Measurements from ENCODE around the gene RAB14. TPM values are rescaled to one million over a fixed set of nuclear protein-coding genes. Genes with fewer than 3 reads are reported as not detected.
A peak's percentile ranks its signal among the peaks of the same experiment; 100 is the strongest.
"Not testable (repeated sequence)": the region's sequence is repeated elsewhere in the genome, so short reads cannot be mapped to it uniquely, and the experiment has no call there.

RAB14 gene
- total RNA-seq, 1 experiment from 2014 or later: 36.0 TPM

DNA sequence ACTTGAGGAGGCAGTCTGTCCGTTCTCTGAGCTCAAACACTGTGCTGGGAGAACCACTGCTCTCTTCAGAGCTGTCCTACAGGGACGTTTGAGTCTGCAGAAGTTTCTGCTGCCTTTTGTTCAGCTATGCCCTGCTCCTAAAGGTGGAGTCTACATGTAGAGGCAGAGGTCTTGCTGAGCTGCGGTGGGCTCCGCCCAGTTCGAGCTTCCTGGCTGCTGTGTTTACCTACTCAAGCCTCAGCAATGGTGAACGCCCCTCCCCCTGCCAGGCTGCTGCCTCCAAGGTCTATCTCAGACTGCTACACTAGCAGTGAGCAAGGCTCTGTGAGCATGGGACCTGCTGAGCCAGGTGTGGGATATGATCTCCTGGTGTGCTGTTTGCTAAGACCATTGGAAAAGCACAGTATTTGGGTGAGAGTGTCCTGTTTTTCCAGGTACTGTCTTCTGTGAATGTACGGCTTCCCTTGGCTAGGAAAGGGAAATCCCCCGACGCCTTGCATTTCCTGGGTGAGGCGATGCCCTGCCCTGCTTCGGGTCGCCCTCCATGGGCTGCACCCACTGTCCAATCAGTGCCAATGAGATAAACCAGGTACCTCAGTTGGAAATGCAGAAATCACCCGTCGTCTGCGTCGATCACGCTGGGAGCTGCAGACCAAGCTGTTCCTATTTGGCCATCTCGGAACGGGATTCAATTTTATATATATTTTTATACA lies 68.4 kb downstream of the RAB14 start (continued):
- TF ChIP-seq, protein P1, sequence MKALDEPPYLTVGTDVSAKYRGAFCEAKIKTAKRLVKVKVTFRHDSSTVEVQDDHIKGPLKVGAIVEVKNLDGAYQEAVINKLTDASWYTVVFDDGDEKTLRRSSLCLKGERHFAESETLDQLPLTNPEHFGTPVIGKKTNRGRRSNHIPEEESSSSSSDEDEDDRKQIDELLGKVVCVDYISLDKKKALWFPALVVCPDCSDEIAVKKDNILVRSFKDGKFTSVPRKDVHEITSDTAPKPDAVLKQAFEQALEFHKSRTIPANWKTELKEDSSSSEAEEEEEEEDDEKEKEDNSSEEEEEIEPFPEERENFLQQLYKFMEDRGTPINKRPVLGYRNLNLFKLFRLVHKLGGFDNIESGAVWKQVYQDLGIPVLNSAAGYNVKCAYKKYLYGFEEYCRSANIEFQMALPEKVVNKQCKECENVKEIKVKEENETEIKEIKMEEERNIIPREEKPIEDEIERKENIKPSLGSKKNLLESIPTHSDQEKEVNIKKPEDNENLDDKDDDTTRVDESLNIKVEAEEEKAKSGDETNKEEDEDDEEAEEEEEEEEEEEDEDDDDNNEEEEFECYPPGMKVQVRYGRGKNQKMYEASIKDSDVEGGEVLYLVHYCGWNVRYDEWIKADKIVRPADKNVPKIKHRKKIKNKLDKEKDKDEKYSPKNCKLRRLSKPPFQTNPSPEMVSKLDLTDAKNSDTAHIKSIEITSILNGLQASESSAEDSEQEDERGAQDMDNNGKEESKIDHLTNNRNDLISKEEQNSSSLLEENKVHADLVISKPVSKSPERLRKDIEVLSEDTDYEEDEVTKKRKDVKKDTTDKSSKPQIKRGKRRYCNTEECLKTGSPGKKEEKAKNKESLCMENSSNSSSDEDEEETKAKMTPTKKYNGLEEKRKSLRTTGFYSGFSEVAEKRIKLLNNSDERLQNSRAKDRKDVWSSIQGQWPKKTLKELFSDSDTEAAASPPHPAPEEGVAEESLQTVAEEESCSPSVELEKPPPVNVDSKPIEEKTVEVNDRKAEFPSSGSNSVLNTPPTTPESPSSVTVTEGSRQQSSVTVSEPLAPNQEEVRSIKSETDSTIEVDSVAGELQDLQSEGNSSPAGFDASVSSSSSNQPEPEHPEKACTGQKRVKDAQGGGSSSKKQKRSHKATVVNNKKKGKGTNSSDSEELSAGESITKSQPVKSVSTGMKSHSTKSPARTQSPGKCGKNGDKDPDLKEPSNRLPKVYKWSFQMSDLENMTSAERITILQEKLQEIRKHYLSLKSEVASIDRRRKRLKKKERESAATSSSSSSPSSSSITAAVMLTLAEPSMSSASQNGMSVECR (CRISPR knock-in tag; IDR thresholded peaks at IDR 0.05; ENCODE audit: borderline replicate concordance): no peak
- TF ChIP-seq TP53 (CRISPR knock-in tag; IDR thresholded peaks at IDR 0.05) (no peak), ZNF425 (CRISPR knock-in tag; conservative IDR thresholded peaks at IDR 0.05) (no peak), ZBTB21 (CRISPR knock-in tag; IDR thresholded peaks at IDR 0.05; ENCODE audit: borderline replicate concordance) (no peak), ZNF512 (CRISPR knock-in tag; IDR thresholded peaks at IDR 0.05; ENCODE audit: borderline replicate concordance) (no peak), ZMAT4 (CRISPR knock-in tag; IDR thresholded peaks at IDR 0.05) (no peak), ZNF423 (CRISPR knock-in tag; IDR thresholded peaks at IDR 0.05) (0 out of 2 replicates have a peak, but pooled peaks have one; percentile 31), FOXJ3 (CRISPR knock-in tag; IDR thresholded peaks at IDR 0.05; ENCODE audit: borderline replicate concordance) (no peak), EMX1 (CRISPR knock-in tag; IDR thresholded peaks at IDR 0.05) (no peak), ELF4 (CRISPR knock-in tag; IDR thresholded peaks at IDR 0.05; ENCODE audit: low read depth) (no peak), STAT6 (CRISPR knock-in tag; conservative IDR thresholded peaks at IDR 0.05; ENCODE audit: low read depth) (no peak)
- TF ChIP-seq, protein P2, sequence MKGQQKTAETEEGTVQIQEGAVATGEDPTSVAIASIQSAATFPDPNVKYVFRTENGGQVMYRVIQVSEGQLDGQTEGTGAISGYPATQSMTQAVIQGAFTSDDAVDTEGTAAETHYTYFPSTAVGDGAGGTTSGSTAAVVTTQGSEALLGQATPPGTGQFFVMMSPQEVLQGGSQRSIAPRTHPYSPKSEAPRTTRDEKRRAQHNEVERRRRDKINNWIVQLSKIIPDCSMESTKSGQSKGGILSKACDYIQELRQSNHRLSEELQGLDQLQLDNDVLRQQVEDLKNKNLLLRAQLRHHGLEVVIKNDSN (CRISPR knock-in tag; IDR thresholded peaks at IDR 0.05): no peak
- TF ChIP-seq, protein P3, sequence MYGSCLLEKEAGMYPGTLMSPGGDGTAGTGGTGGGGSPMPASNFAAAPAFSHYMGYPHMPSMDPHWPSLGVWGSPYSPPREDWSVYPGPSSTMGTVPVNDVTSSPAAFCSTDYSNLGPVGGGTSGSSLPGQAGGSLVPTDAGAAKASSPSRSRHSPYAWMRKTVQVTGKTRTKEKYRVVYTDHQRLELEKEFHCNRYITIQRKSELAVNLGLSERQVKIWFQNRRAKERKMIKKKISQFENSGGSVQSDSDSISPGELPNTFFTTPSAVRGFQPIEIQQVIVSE (CRISPR knock-in tag; IDR thresholded peaks at IDR 0.05; ENCODE audit: borderline replicate concordance): no peak
- TF ChIP-seq, protein P4, sequence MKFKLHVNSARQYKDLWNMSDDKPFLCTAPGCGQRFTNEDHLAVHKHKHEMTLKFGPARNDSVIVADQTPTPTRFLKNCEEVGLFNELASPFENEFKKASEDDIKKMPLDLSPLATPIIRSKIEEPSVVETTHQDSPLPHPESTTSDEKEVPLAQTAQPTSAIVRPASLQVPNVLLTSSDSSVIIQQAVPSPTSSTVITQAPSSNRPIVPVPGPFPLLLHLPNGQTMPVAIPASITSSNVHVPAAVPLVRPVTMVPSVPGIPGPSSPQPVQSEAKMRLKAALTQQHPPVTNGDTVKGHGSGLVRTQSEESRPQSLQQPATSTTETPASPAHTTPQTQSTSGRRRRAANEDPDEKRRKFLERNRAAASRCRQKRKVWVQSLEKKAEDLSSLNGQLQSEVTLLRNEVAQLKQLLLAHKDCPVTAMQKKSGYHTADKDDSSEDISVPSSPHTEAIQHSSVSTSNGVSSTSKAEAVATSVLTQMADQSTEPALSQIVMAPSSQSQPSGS (CRISPR knock-in tag; IDR thresholded peaks at IDR 0.05; ENCODE audit: borderline replicate concordance, low read depth): no peak
- TF ChIP-seq, protein P5, sequence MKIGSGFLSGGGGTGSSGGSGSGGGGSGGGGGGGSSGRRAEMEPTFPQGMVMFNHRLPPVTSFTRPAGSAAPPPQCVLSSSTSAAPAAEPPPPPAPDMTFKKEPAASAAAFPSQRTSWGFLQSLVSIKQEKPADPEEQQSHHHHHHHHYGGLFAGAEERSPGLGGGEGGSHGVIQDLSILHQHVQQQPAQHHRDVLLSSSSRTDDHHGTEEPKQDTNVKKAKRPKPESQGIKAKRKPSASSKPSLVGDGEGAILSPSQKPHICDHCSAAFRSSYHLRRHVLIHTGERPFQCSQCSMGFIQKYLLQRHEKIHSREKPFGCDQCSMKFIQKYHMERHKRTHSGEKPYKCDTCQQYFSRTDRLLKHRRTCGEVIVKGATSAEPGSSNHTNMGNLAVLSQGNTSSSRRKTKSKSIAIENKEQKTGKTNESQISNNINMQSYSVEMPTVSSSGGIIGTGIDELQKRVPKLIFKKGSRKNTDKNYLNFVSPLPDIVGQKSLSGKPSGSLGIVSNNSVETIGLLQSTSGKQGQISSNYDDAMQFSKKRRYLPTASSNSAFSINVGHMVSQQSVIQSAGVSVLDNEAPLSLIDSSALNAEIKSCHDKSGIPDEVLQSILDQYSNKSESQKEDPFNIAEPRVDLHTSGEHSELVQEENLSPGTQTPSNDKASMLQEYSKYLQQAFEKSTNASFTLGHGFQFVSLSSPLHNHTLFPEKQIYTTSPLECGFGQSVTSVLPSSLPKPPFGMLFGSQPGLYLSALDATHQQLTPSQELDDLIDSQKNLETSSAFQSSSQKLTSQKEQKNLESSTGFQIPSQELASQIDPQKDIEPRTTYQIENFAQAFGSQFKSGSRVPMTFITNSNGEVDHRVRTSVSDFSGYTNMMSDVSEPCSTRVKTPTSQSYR (CRISPR knock-in tag; IDR thresholded peaks at IDR 0.05): no peak

DNA sequence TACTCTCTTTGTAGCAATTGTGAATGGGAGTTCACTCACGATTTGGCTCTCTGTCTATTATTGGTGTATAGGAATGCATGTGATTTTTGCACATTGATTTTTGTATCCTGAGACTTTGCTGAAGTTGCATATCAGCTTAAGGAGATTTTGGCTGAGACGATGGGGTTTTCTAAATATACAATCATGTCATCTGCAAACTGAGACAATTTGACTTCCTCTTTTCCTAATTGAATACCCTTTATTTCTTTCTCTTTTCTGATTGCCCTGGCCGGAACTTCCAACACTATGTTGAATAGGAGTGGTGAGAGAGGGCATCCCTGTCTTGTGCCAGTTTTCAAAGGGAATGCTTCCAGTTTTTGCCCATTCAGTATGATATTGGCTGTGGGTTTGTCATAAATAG lies 72.3 kb downstream of the RAB14 start:
- POLR2A ChIA-PET; ATAC-seq; H3K27ac Mint-ChIP-seq; CTCF ChIA-PET; DNase-seq (ENCODE audit: low spot score); H3K9me3 Mint-ChIP-seq; H3K27me3 Mint-ChIP-seq (ENCODE audit: low read depth); H3K4me3 Mint-ChIP-seq: not testable (repeated sequence)
- H3K36me3 Mint-ChIP-seq: peaks cover 16% of the 10 kb centered on the region
- peaks cover 15% of the 10 kb centered on the region for H3K4me1 Mint-ChIP-seq
